Panc1 (cell line): ENCODE data around the gene GSKIP.

ENCODE experiments used
- POLR2AphosphoS5 ChIP-seq: IDR thresholded peaks from 2 replicates; pipeline ENCODE4 v1.6.1; 2012; ENCODE audit warnings: mild to moderate bottlenecking, low read depth, low read length, moderate library complexity
- REST ChIP-seq, 2 experiments: IDR thresholded peaks; 2 replicates each; pipeline ENCODE4 v1.6.1; 2011 to 2012; ENCODE audit warnings: low read depth in 2 of 2, control low read depth in 1 of 2, low read length in 1 of 2, mild to moderate bottlenecking in 1 of 2, moderate library complexity in 1 of 2; ENCODE audit not compliant: insufficient read depth in 1 of 2
- SIN3A ChIP-seq: IDR thresholded peaks from 2 replicates; pipeline ENCODE4 v1.6.1; 2012; ENCODE audit warnings: low read depth, mild to moderate bottlenecking, low read length, moderate library complexity, borderline replicate concordance; ENCODE audit not compliant: insufficient read depth
- TCF7L2 ChIP-seq: IDR thresholded peaks from 2 replicates; pipeline ENCODE4 v1.6.1; 2011; ENCODE audit warnings: mild to moderate bottlenecking, low read depth, low read length, inconsistent platforms
- TF ChIP-seq, protein P1 (sequence below): fragments of 450-650 bp; IDR thresholded peaks from 2 replicates; pipeline ENCODE4 v1.5.1; 2017; ENCODE audit warnings: mild to moderate bottlenecking

- TF ChIP-seq, protein P1, sequence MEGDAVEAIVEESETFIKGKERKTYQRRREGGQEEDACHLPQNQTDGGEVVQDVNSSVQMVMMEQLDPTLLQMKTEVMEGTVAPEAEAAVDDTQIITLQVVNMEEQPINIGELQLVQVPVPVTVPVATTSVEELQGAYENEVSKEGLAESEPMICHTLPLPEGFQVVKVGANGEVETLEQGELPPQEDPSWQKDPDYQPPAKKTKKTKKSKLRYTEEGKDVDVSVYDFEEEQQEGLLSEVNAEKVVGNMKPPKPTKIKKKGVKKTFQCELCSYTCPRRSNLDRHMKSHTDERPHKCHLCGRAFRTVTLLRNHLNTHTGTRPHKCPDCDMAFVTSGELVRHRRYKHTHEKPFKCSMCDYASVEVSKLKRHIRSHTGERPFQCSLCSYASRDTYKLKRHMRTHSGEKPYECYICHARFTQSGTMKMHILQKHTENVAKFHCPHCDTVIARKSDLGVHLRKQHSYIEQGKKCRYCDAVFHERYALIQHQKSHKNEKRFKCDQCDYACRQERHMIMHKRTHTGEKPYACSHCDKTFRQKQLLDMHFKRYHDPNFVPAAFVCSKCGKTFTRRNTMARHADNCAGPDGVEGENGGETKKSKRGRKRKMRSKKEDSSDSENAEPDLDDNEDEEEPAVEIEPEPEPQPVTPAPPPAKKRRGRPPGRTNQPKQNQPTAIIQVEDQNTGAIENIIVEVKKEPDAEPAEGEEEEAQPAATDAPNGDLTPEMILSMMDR: no peak
- no peak for TF ChIP-seq REST (IDR thresholded peaks at IDR 0.05; ENCODE audit: insufficient read depth in 1 of 2, low read depth in 2 of 2, low read length in 1 of 2)
- TF ChIP-seq POLR2AphosphoS5: no peak
- no peak for TF ChIP-seq TCF7L2
- TF ChIP-seq SIN3A: no peak
These were observed 47.2 kb upstream of the GSKIP start for GRCh38 chr14:96316087-96316486.
